A172 (cell line): ENCODE results near the gene FMO2. TPM values are rescaled to one million over a fixed set of nuclear protein-coding genes. Genes with fewer than 3 reads are reported as not detected.
A peak's percentile ranks its signal among the peaks of the same experiment; 100 is the strongest.

ENCODE experiments used
- DNase-seq: peaks from one replicate; pipeline ENCODE4 v3.0.0-alpha.2; 2015; ENCODE audit warnings: low spot score
- total RNA-seq: library from RNA; depleted of rRNA; stranded (reverse); fragments of >200 nt; shearing (Covaris generic); gene quantifications from 2 replicates; pipeline ENCODE4 v1.2.3, GENCODE V29; 2014

Gene FMO2
- total RNA-seq, 1 experiment from 2014 or later, result not detected

DNA sequence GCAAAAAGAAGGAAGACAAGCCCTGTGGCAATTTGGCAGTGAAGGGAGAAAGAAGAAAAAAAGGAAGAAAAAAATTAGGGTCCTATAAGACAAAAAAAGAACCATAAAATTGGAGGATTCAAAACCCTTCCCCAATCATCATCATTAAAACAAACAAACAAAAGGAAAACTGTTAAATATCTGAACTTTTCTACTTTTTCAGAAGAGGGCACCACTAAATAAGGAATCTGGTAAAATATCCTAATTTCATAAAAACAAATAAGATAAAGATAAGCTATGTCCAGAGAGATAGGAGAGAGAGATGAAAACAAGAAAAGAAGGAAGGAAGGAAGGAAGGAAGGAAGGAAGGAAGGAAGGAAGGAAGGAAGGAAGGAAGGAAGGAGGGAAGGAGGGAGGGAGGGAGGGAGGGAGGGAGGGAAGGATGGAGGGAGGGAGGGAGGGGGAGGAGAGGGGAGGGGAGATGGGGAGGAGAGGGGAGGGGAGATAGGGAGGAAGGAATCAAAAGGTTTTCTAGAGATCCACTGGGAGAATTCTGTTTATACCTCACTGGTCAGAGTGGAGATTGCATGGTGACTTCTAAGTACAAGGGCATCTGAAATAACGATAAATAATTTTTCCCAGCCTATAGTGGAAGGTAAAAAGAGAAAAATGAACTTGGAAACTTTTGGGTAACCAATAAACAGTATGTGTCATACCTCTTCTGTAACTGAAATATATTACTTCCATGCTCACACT lies 10.4 kb upstream of the FMO2 start:
- no peak for DNase-seq

GRCh38 chr1:171177261-171177660 lies 7.8 kb upstream of the FMO2 start:
- no peak for DNase-seq

DNA sequence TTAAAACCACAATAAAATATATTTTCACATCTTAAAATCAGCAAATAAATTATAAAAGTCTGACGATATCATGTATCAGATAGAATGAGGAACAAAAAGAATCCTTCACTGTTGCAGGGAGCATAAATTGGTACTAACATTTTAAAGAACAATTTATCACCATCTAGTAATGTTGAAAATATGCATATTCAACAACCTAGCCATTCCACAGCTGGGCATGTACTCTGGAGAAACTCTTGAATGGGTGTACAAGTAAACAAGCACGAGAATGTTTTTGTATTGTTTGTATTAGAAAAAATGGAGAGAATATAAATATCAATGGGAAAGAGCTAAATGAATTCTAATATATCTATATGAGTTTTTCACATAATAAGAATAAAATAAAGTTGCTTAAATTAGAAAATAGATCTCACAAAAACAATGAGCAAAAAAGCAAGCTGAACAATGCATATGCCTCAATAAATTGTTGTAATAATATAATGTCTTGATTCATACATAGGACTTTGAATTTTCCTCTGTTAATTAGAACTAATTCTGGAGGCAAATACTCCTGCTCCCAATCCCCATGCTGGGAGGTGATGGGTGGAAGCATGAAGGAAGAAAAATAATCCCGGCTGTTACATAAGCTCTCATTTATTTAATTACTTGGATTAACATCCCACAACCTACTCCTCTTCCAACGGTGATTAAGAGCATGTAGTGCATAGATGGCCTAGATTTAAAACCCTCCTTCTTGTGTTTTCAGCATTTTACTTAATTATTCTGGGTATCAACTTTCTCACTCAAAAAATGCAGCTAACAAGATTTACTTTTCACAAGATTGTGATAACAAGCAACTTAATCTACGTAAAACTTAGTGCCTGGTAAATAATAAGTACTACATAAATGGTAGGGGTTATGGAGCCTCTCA lies 5.5 kb upstream of the FMO2 start:
- DNase-seq, result no peak

DNA sequence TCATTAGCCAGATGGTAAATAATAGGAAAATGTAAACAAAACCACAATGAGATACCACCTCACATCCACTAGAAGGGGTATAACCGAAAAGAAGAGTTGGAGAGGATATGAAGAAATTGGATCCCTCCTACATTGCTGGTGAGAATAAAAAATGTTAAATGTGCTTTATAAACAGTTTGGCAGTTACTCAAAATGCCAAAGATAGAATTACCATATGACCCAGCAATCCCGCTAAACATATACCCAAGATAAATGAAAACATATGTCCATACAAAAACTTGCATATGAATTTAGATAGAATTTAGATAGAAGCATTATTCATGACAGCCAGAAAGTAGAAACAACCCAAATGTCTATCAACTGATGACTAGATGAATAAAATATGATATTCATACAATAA lies 4.4 kb upstream of the FMO2 start:
- DNase-seq, result no peak

DNA sequence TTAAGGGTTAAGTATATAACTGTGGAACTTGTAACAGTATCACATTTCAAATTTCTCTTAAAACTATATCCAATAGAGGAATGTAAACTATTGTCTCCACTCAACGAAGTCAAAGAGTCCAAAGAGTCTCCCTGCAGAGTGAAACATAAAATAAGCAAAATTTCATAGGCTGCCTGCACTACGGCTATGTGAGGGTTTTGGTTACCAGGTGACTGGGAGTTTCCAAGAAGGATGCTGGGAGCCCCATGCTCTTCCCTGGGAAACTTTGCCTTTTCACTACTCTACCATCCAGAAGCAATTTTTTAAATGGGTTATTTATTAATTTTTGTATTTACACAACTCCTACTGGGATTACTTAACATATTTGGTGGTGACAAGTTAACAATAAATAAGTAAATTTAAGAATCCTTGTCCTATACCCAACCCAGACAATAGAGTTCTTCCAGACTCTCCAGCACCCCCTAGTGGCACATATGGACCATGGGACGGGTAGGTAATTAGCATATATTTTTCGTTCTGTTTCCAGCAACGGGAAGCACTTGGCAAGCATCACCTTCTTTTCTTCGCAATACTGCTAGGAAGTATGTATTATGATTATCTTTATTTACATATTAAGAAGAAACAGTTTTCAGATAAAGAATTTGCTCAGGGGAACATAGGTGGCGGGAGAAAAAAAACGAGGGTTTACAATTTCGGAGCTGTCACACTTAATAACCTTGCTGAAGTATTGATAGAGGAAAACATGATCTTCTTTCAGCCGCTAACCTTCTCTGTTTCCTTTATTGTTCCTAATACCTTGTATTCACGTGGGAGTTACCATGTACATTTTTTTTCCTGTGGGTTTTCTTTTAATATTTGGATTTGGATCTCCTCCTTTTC lies 3.5 kb downstream of the FMO2 start:
- peak; percentile 71 for DNase-seq

DNA sequence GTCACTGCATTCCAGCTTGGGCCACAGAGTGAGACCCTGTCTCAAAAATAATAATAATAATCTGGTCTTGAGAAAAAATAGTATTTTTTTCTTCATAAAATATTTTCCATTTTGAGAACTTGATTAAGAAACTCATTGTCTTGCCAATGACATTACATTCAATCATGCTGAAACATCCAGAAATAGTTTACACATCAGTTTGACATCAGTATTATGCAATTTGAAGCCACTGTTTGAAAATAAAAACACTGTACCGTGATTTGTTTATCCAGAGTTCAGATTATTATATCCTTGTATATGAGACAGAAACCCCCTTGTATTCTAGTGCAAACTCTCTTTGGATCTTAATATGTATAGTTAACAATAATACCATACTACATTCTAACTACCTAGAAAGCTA lies 6.9 kb downstream of the FMO2 start:
- no peak for DNase-seq

GRCh38 chr1:171195767-171196166 lies 10.7 kb downstream of the FMO2 start:
- no peak for DNase-seq

GRCh38 chr1:171196351-171196750 lies 11.3 kb downstream of the FMO2 start:
- no peak for DNase-seq

DNA sequence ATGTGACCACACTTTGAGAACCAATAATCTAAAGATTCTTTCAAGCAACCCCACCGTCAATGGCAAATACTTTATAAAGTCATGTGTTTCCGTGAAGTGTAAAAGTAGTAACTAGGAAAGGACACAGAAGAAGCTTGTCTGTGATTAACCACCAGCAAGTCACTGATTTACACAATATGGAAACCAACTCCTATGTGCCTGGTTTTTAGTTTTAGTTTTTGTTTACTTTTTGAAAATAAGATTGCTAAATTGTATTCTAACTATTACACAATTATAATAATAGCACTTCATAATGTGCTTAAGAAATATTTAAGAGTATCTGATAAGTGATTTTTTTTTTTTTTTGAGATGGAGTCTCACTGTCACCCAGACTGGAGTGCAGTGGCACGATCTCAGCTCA lies 13.0 kb downstream of the FMO2 start:
- DNase-seq, result no peak

- DNase-seq, result no peak
Measured at GRCh38 chr1:171204296-171204695, 19.2 kb downstream of the FMO2 start.

- no peak for DNase-seq
Measured at GRCh38 chr1:171206204-171206977, 21.3 kb downstream of the FMO2 start.

- DNase-seq, result no peak
Measured at GRCh38 chr1:171206978-171207355, 21.9 kb downstream of the FMO2 start.

DNA sequence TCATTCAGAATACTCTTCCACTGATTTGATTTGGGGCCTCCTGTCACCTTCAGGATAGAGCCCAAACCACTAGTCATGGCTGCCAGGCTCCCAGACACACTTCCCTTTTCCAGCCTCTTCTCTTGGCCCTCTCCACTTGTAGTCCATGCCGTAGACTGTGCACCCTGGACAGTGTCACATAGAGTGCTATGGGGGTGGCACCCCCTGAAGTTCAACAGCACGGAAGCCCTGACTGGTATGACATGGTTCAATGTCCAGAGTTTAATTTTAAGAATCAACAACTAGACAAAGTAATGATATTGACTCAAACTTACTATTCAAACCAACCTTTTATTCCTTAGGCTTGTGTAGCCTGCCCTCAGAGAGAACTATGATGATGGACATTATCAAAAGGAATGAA lies 22.3 kb downstream of the FMO2 start:
- DNase-seq, result no peak

- no peak for DNase-seq
Measured at GRCh38 chr1:171210355-171210754, 25.3 kb downstream of the FMO2 start.

GRCh38 chr1:171212607-171213351 lies 27.7 kb downstream of the FMO2 start:
- no peak for DNase-seq

- no peak for DNase-seq
Measured at GRCh38 chr1:171213559-171214454, 28.7 kb downstream of the FMO2 start.

- no peak for DNase-seq
Measured at GRCh38 chr1:171217658-171218443, 32.8 kb downstream of the FMO2 start.

- DNase-seq, result no peak
Measured at GRCh38 chr1:171218661-171219060, 33.6 kb downstream of the FMO2 start.
